Nephron progenitor cell (in vitro differentiated cells): Measurements from ENCODE around the gene UBA52.
"Not testable (repeated sequence)": the region's sequence is repeated elsewhere in the genome, so short reads cannot be mapped to it uniquely, and the experiment has no call there.

Experiments
- DNase-seq: peaks from one replicate; pipeline ENCODE4 v3.0.0; 2021
- H3K27ac Mint-ChIP-seq: 2 replicates; pipeline ENCODE4 v1.8.0; 2021; ENCODE audit warnings: mild to moderate bottlenecking, moderate library complexity, mixed read lengths
- H3K27me3 Mint-ChIP-seq: 2 replicates; pipeline ENCODE4 v1.8.0; 2021; ENCODE audit warnings: mild to moderate bottlenecking, low read depth, mixed read lengths; ENCODE audit not compliant: poor library complexity
- H3K36me3 Mint-ChIP-seq: 2 replicates; pipeline ENCODE4 v1.8.0; 2021; ENCODE audit warnings: low read depth, mixed read lengths
- H3K4me1 Mint-ChIP-seq: 2 replicates; pipeline ENCODE4 v1.8.0; 2021; ENCODE audit warnings: mixed read lengths
- H3K4me3 Mint-ChIP-seq: 2 replicates; pipeline ENCODE4 v1.8.0; 2021; ENCODE audit warnings: mild to moderate bottlenecking, moderate library complexity, mixed read lengths
- H3K9me3 Mint-ChIP-seq: 2 replicates; pipeline ENCODE4 v1.8.0; 2021; ENCODE audit warnings: mild to moderate bottlenecking, moderate library complexity, mixed read lengths
- CTCF ChIP-seq: fragments of 200-600 bp; sonication (generic); IDR thresholded peaks from 2 replicates; pipeline ENCODE4 v1.5.0; 2021; ENCODE audit warnings: antibody characterized with exemption

Gene UBA52

DNA sequence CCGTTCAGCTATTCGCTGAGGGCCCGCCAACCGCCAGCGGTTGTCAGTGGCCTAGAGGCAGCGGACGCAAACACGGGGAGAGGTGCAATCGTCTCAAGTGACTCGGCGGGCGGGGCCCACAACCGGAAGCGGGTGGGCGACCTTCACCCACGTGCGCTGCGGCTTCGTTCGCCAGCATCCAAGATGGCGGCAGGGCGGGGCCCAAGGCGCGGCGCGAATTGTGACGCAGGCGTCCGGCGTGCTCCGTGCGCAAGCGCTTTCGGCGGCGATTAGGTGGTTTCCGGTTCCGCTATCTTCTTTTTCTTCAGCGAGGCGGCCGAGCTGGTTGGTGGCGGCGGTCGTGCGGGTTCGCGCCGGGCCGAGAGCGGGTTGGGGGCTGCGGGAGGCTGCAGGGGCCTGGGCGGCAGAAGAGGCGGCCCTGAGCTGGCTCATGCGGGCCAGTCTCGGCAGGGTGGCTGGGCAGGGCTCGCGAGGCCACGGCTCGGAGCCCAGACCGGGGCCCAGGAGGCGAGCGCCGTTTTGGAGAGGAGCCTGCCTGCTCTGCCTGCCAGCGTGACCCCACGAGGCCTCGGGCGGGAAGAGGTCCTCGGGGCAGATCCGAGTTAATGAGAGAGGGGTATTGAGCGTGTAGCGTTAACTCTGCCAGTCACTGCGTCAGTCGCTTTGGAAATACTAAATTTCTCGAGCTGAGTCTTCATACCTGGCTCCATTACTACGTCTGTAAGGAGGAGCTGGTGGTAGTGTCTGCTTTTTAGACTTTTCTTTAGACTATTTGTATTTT lies at the start of gene UBA52:
Gene UBA52 (plus strand): TSS at position 294 of the 781 bp plus-strand sequence. CDS start 1,444 bp downstream, outside the sequence.
- Mint-ChIP-seq H3K36me3 (peaks cover 67% of the 10 kb centered on the region), H3K27ac (peak within 1 kb of the TSS; percentile 96), H3K4me3 (peak within 1 kb of the TSS; percentile 90)

GRCh38 chr19:18522124-18522861 lies 49.4 kb upstream of the UBA52 start:
- TF ChIP-seq CTCF: no peak
- Mint-ChIP-seq H3K4me1 (peaks cover 24% of the 10 kb centered on the region), H3K27me3 (peaks cover 8% of the 10 kb centered on the region), H3K27ac (peak overlapping the region; percentile 59), H3K9me3 (no peaks in the 10 kb centered on the region), H3K4me3 (peak overlapping the region; percentile 91), H3K36me3 (no peaks in the 10 kb centered on the region)
- peak; percentile 100 for DNase-seq

More for the DNA sequence above, at the start of gene UBA52:
- no peaks in the 10 kb centered on the region for H3K27me3 Mint-ChIP-seq
- peaks cover 26% of the 10 kb centered on the region for H3K4me1 Mint-ChIP-seq
- peak; percentile 99 for DNase-seq
- TF ChIP-seq CTCF: no peak
- H3K9me3 Mint-ChIP-seq: no peaks in the 10 kb centered on the region

DNA sequence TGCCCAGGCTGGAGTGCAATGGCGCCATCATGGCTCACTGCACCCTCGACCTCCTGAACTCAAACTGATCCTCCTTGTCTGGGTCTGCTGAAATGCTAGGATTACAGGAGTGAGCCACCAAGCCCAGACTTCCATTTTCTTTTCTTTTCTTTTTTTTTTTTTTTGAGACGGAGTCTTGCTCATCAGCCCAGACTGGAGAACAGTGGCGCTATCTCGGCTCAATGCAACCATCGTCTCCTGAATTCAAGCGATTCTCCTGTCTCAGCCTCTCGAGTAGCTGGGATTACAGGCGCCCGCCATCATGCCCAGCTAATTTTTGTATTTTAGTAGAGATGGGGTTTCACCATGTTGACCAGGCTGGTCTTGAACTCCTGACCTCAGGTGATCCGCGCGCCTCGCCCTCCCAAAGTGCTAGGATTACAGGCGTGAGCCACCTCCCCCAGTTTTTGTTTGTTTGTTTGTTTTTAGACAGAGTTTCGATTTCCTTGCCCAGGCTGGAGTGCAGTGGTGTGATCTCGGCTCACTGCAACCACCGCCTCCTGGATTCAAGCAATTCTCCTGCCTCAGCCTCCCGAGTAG lies 48.7 kb upstream of the UBA52 start:
- not testable (repeated sequence) for H3K27me3 Mint-ChIP-seq, H3K36me3 Mint-ChIP-seq, H3K27ac Mint-ChIP-seq, DNase-seq, H3K9me3 Mint-ChIP-seq
- H3K4me3 Mint-ChIP-seq: peak overlapping the region; percentile 91
- peaks cover 24% of the 10 kb centered on the region for H3K4me1 Mint-ChIP-seq

DNA sequence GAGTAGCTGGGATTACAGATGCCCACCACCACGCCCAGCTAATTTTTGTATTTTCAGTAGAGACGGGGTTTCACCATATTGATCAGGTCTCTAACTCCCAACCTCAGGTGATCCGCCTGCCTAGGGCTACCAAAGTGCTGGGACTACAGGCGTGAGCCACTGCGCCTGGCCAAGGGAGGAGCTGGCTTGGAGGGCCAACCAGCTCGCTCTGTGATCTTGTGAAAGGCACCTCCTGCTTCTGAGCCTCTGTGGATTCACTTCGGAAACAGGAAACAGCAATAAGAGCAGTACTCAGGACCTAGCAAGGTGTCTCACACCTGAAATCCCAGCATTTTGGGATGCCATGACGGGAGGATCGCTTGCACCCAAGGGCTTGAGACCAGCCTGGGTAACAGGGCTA lies 47.8 kb upstream of the UBA52 start:
- Mint-ChIP-seq H3K4me1 (peaks cover 24% of the 10 kb centered on the region), H3K27me3 (peaks cover 8% of the 10 kb centered on the region), H3K36me3 (no peaks in the 10 kb centered on the region), H3K9me3 (no peaks in the 10 kb centered on the region), H3K27ac (peak overlapping the region; percentile 25), H3K4me3 (no peak overlapping the region)
- no peak for DNase-seq
- TF ChIP-seq CTCF: no peak

GRCh38 chr19:18526316-18526715 lies 45.3 kb upstream of the UBA52 start:
- H3K4me1 Mint-ChIP-seq: peaks cover 3% of the 10 kb centered on the region
- peaks cover 3% of the 10 kb centered on the region for H3K27me3 Mint-ChIP-seq
- TF ChIP-seq CTCF: no peak
- no peaks in the 10 kb centered on the region for H3K9me3 Mint-ChIP-seq
- peaks cover 2% of the 10 kb centered on the region for H3K36me3 Mint-ChIP-seq
- DNase-seq: no peak
- no peak overlapping the region for H3K4me3 Mint-ChIP-seq
- H3K27ac Mint-ChIP-seq: peak overlapping the region; percentile 86

- no peaks in the 10 kb centered on the region for H3K4me1 Mint-ChIP-seq
- H3K27ac Mint-ChIP-seq: no peak overlapping the region
- H3K36me3 Mint-ChIP-seq: peaks cover 20% of the 10 kb centered on the region
- no peaks in the 10 kb centered on the region for H3K9me3 Mint-ChIP-seq
- TF ChIP-seq CTCF: no peak
- no peak for DNase-seq
- no peak overlapping the region for H3K4me3 Mint-ChIP-seq
- H3K27me3 Mint-ChIP-seq: no peaks in the 10 kb centered on the region
Observed at GRCh38 chr19:18529782-18530181, 41.9 kb upstream of the UBA52 start.
